HG03575 (cell line): Measurements from ENCODE around the gene SGTA.
"Not testable (repeated sequence)": the region's sequence is repeated elsewhere in the genome, so short reads cannot be mapped to it uniquely, and the experiment has no call there.

Experiments used
- ATAC-seq: cut with Tn5 transposase; IDR thresholded peaks from one replicate; pipeline ENCODE4 v1.9.1; 2021; ENCODE audit not compliant: unreplicated experiment, insufficient number of reproducible peaks, low FRiP score; ENCODE audit errors: extremely low read depth

The SGTA gene

DNA sequence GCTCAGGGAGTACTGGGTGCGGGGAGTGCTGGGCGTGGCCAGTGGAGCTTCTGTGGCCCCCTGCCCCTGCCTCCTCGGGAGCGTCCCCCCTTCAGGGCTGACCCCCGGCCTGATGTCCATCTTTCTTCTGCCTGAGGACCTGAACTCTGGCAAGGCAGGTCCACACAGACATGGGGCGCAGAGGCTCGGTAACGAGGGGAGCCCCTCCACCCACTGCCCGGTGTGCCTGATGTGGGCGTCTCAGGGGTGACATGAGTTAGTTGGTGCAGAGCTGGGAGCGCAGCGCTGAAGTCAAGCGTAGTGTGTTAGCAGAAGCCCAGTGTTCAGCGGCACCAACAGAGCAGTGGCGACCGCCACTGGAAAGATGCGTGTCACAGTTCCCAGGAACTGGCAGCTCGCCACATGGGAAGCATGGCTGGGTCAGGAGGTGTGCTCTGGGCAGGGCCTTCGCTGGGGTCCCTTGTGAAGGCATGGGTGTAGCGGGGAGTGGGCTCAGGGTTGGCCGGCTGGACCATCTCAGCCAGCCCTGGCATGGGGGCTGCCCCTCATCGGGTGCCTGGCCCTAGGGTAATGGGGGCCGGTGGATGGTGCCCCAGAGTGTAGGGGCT, 13.7 kb upstream of the SGTA start:
- no peak for ATAC-seq

DNA sequence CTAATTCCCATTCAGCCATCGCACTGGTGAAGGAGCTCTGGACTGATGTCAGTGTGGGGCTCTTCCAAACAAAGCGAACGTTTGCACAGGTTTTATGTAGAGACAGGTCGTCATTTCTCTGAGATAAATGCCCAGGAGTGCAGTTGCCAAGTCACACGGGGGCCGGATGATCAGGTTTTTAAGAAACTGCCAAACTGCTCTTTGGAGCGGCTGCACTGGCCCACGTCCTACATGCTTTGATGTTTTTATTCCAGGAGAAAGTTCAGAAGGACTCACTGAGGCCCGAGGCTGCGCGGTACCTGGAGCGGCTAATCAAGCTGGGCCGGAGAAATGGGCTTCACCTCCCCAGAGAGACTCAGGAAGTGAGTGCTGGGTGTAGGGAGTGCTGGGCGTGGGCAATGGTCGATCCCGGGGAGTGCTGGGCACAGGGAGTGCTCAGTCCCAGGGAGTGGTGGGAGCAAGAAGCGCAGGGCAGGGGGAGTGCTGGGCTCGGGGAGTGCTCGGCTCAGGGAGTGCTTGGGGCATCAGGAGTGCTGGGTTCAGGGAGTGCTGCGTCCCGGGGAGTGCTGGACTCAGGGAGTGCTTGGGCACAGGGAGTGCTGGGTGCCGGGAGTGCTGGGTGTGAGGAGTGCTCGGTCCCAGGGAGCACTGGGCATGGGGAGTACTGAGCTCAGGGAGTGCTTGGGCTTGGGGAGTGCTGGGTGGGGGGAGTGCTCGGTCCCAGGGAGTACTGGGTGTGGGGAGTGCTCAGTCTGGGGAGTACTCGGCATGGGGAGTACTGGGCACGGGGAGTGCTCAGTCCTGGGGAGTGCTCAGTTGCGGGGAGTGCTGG, 13.0 kb upstream of the SGTA start:
- ATAC-seq: no peak

DNA sequence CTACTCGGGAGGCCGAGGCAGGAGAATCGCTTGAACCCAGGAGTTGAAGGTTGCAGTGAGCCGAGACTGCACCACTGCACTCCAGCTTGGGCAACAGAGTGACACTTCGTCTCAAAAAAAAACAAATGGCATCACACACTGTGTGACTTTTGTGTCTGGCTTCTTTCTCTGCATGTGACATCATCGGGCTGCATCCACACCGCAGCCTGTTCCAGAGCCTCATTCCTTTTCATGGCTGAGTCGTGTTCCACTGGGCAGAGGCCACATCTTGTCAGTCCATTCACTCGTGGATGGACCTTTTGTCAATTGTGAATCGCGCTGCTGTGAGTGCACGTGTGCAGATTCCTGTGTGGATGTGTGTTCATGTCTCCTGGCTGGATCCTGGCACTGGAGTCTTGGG, 10.5 kb upstream of the SGTA start:
- no peak for ATAC-seq

DNA sequence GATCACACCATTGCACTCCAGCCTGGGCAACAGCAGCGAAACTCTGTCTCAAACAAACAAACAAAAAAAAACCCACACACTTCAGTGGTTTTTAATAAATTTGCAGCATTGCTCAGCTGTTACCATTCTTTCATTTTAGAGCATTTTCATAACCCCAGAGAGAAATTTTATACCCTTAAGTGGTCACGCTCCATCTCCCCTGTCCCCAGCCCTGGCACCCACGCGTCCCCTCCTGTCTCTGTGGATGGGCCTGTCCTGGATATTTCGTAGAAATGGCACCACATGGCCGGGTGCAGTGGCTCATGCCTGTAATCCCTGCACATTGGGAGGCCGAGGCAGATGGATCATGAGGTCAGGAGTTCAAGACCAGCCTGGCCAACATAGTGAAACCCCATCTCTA, 10.1 kb upstream of the SGTA start:
- ATAC-seq: no peak

DNA sequence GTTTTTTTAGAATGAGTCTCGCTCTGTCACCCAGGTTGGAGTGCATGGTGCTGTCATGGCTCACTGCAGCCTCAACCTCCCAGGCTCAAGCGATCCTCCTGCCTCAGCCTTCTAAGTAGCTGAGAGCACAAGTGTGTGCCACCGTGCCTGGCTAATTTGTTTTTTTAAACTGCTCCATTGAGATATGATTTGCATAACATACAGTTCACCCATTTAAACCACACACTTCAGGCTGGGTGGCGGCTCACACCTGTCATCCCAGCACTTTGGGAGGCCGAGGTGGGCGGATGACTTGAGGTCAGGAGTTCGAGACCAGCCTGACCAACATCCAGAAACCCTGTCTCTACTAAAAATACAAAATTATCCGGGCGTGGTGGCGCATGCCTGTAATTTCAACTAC, 9.6 kb upstream of the SGTA start:
- not testable (repeated sequence) for ATAC-seq

DNA sequence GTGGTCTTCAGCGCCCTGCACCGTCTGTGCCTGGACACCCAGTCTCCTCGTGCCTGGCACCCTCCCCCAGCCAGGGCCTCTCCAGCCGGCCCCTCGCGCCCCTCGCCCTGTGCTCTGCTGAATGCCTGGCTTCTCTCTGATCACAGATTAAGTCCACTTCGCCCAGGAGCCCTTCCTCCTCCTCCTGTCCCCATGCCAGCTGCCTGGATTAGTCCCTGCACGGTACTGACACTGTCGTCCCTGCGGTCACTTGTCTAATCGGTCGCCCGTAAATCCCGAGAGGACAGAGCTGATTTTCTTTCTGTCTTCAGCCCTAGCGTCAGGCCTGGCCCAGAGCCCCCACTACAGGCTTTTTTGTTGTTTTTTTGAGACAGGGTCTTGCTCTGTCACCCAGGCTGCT, 8.8 kb upstream of the SGTA start:
- no peak for ATAC-seq

DNA sequence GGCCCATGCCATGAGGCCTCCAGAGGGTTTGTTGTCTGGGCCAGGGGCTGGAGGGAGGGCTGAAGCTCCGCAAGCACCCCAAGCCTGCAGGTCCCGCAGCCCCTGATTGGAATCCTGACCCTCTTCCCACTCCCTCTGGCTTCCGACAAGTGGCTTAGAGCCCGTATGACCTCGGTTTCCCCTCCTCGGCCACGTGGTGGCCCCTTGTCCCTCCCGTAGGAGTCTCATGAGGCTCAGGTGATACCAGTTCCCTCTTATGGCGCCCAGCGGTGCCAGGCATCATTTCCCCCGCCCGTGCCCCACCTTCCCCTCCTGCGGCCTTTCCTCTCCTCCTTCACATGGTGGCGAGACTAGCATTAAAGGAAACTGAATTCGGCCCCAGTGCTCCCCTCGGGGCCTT, 8.4 kb upstream of the SGTA start:
- ATAC-seq: no peak

DNA sequence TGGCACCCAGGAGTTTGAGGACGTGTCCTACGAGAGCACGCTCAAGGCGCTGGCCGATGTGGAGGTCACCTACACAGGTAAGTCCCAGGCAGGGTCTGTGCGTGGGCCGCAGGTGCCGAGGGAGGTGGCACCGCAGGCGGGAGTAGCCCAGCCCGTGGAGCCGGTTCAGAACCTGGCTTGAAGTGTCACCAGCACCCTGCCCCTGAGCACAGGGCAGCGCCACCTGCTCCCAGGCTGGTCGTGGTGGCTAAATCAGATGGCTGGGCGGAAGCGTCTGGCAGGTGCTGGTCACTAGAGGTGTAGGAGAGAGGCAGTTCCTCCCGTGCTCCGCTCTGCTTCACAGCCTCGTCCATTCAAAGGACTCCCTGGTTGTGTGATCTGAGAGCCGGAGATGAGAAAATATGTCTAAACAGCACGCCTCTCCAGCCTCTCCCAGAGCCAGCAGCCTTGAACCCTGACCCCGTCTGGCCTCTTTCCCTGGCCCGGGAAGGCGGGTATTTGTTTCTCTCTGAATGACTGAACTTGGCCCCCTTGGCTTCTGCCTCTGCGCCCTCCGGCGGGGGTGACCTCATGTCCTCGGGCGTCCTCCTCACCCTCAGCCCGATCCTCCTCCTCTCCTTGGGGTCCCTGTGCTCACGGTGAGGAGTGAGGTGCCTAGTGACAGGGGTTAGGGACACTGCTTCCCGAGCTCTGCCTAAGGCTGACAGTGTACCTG, 7.6 kb upstream of the SGTA start:
- no peak for ATAC-seq

DNA sequence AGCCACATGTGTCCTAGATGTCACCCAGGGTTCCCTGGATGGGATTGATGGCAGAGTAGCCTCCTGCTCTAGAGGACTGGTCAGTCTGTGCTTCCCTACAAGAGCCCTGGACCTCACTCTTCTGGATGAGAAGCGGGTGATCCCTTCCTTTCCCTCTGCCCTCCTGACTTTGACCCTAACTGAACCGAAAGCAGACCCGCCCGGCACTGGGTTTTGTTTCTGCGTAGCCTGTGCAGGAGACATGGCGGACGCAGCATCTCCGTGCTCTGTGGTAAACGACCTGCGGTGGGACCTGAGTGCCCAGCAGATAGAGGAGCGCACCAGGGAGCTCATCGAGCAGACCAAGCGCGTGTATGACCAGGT, 7.1 kb upstream of the SGTA start:
- no peak for ATAC-seq

DNA sequence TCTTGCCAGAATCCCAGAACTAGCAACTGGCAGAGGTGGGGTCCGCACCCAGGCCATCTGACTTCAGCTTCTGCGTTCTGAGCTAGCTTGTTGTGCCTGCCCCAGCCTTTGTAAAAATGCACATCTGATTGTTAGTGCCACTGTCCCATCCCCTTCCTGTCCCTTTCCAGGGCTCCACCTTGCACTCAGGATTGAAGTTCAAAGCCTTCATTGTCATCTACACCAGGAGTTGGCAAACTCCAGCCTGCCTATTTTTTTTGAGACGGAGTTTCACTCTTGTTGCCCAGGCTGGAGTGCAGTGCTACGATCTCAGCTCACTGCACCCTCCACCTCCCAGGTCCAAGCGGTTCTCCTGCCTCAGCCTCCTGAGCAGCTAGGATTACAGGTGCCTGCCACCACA, 5.2 kb upstream of the SGTA start:
- no peak for ATAC-seq

DNA sequence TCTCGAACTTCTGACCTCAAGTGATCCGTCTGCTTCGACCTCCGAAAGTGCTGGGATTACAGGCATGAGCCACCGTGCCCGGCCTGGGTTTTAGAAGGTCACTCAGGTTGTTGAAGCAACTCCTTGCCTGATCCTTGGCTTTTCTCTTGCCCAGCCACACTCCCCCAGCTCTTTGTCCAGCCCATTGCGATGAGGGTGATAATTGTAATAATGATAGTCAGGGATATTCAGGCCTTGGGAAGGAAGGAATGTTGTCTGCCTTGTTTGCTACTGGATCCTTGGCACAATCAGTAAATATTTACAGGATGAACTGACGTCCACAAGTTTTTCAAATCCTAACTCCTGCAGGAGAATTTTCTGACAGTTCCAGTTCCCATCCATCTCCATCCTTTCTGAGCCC, 4.0 kb upstream of the SGTA start:
- ATAC-seq: no peak

DNA sequence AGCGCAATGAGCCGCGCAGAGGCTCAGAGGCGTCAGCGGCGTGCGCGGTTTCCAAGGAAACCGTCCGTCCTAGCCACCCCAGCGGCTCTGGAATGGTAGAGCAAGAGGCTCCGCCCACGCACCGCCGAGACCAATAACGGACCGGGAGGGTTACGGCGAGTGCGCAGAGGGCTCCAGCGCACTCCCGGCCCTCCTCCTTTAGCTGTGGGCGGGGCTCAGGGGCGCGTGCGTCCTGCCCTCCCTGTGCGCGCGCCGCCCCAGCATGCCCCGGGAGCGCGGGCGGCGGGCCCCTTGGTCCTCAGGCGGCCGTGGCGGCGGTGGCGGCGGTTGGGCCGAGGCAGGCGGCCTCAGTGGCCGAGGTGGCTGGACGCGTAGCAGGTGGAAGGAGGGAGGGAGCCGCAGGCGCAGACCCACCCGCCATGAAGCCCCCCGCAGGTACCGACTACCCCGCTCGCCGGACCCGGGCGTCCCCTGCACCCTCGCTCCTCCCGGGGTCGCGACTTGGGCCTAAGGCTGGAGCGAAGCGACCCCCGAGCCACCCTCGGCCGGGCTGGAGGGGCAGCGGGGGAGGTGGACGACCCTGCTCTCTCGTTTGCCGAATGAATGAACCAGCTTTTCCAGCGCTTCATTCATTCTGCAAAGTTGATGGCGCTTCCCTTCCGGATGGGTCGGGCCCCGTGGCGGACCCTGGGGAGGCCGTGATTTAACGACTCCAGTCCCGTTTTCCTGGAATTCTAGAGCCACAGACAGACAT, 2.3 kb upstream of the SGTA start, which contains the start of gene THOP1:
TSS of gene THOP1 (plus strand) at position 260 of the 754 bp plus-strand sequence. CDS start at position 420, 160 bp downstream.
- ATAC-seq: no peak

DNA sequence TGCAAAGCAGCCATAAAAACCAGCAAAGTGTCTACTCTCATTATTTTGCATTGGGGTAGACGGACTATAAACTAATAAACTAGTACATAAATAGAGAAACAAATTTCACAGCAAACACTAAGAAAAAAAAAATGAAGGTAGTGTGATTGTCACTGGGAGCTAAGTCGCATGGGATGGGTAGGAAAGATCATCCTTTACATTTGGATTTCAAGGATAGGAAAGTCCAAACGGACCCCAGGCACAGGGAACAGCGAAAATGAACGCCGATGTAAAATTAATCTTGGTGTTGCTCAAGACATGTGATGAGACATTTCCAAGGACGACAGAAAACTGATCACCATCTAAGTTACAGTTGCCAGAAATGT, 690 bp upstream of the SGTA start:
- no peak for ATAC-seq

DNA sequence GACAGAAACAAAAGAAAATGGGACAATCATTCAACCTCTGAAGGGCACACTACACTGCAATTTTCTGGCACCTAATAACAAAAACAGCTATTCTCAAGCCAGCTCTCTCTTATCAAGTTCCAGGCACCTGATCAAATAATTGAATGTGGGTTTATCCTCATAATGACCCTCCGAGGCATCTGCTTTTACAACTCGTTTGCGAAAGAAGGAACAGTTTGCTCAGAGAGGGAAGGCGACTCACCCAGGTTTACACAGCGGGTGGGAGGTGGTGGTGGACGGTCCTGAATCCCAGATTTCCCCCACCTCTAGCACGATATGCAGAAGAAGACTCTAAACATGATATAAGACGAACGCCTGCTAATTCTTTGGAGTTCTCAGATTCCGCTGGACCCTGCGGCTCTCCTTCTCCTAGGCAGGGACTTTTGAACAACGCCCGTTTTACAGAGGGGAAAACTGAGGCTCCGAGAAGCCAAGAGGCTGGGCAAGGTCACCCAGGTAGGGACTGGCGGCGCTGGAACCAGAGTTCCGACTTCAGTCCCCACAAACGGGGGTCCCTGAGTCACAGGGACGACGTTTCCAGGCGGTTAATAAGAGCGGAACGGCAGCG, 641 bp downstream of the SGTA start:
- no peak for ATAC-seq

DNA sequence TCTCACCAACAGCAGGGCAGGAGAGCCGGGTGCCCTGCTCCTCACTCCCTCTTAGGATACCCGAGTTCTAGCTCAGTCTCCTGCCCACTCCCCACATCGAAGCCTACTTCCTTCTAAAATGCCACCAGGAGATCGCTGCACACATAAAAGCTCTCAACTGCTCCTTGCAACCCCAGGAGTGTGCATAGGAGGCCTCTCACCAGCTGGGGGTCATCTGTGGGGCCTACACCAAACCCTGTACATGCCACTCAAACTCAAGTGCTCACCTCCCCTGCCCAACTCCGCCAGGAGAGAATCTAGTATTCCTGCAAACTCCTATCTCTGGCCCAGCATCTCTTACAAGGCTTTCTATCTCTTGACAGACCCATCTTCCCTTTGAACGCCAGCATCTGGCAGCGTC, 2.8 kb downstream of the SGTA start:
- no peak for ATAC-seq

DNA sequence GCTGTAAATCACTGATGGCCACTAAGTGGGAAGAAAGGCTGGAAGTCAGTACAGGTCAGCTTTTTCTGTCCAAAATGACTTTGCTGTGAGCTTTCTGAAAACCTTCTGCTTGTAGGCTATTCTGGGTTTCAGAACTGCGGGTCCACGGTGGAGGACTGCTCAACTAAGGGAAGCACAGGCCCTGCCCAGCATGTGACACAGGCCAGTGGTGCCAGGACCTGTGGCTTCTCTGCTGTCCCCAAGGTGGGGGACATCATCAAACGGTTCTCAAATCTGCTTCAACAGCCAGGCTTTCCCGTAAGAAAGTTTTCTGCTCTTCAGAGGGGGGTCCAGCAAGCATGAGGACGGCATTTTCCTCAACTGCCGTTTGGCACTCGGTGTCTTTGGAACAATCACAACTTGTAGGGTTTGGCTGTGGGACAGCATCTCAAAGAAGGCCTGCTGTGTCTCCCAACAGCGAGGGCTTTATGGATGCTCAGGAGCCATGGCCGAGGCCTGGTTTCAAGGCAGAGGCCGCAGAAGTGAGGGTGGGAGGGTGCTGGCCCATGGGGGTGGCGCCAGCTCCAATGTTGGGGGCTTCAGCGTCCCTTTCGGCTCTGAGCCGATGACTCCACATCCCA, 3.8 kb downstream of the SGTA start:
- ATAC-seq: no peak

DNA sequence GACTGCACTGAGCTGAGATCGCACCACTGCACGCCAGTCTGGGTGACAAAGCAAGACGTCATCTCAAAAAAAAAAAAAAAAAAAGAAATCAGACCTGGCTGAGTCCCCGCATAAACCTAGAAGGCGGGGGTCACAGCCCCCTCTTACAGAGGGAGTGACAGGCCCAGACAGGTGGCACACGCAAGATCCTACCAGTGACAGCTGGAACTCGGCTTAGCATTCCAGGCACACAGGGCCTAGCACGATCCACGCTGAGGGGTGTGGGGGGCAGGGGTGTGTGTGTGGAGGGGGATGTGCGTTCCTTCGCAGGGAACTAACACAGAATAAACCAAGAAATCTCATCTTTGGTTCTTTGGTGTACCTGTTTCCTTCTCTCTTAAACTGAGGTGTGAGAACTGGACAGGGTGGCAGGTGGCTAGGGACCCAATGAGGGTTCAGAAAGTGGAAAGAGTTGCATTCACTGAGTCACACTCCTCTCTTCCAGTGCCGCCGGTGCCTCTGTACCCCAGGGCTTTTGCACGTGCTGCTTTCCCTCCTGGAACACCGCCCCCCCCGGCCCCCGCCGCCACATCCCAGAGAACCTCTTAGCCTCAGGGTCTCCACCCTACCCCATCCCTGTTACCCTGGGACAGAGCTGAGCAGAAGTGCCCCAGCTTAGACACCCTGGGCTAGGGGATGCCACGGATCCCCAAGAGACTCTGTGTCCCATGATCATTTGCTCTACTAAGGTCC, 5.0 kb downstream of the SGTA start:
- no peak for ATAC-seq
